Mucosa of descending colon (tissue), 3 donors: ENCODE data around the gene PACRG. TPM values are rescaled to one million over a fixed set of nuclear protein-coding genes. Genes with fewer than 3 reads are reported as not detected.

Experiments
- ATAC-seq: fragments of 200-7000 bp; cut with Tn5 transposase; one replicate; pipeline ENCODE4 v1.9.1; 2020; ENCODE audit warnings: mild to moderate bottlenecking, moderate library complexity
- DNase-seq, 3 donors: peaks; one replicate each; pipeline ENCODE4 v3.0.0-alpha.2; 2020
- H3K36me3 ChIP-seq: fragments of 200-600 bp; one replicate; pipeline ENCODE4 v1.8.0; 2021; ENCODE audit warnings: low read depth, mild to moderate bottlenecking
- H3K4me1 ChIP-seq: fragments of 200-600 bp; one replicate; pipeline ENCODE4 v1.8.0; 2021; ENCODE audit warnings: low read depth, mild to moderate bottlenecking
- H3K4me3 ChIP-seq: fragments of 200-600 bp; one replicate; pipeline ENCODE4 v1.8.0; 2021; ENCODE audit warnings: mild to moderate bottlenecking
- H3K9me3 ChIP-seq: fragments of 200-600 bp; one replicate; pipeline ENCODE4 v1.8.0; 2021; ENCODE audit warnings: mild to moderate bottlenecking
- CTCF ChIP-seq: fragments of 200-600 bp; IDR thresholded peaks from one replicate; pipeline ENCODE4 v1.8.0; 2022; ENCODE audit warnings: antibody characterized with exemption, mild to moderate bottlenecking
- intact Hi-C, 2 donors: fragments of 100-400 bp; cut with DNase I in 1 of 2; cut with micrococcal nuclease in 1 of 2; formaldehyde crosslinking; loops; one replicate each; pipeline versions ENCODE4 v1.11.0 to v1.11.1; 2022; cut with DNase I, micrococcal nuclease
- total RNA-seq, 3 donors: library from RNA; stranded (reverse); fragmentation: NEBNext Ultra II Directional in 2 of 3; extraction: Animal tissue kit (Norgen Biotek cat#: 25700) in 2 of 3; gene quantifications; one replicate each; pipeline versions ENCODE4 v1.2.1 to v1.2.4, GENCODE V29; 2021 to 2023
- donor health status: DM: no; HTN: no; CAD: no; lungs with moderate emphysema.
- donor health status: DM: no; HTN: no; CAD: no.
- donor health status: DM: no; HTN: yes; CAD: no.

The PACRG gene
- total RNA-seq, 3 donors from 2014 or later: 1.1 to 1.5 (median 1.3) TPM

GRCh38 chr6:163231356-163232014 lies 503.7 kb downstream of the PACRG start:
- intact Hi-C loops: no loop called here

GRCh38 chr6:163232015-163232523 lies 504.3 kb downstream of the PACRG start:
- intact Hi-C loops: no loop called here
- H3K4me1 ChIP-seq: no peaks in the 10 kb centered on the region
- no peak for TF ChIP-seq CTCF
- H3K9me3 ChIP-seq: no peaks in the 10 kb centered on the region
- no peak for ATAC-seq
- no peak for DNase-seq
- no peaks in the 10 kb centered on the region for H3K36me3 ChIP-seq
- H3K4me3 ChIP-seq: no peak overlapping the region

More at GRCh38 chr6:163231356-163232014, 503.7 kb downstream of the PACRG start:
- DNase-seq: no peak
- no peak for TF ChIP-seq CTCF
- no peaks in the 10 kb centered on the region for H3K9me3 ChIP-seq
- no peaks in the 10 kb centered on the region for H3K4me1 ChIP-seq
- no peaks in the 10 kb centered on the region for H3K36me3 ChIP-seq
- no peak for ATAC-seq
- H3K4me3 ChIP-seq: no peak overlapping the region

GRCh38 chr6:163232649-163233048 lies 504.9 kb downstream of the PACRG start:
- no peak overlapping the region for H3K4me3 ChIP-seq
- no peak for DNase-seq
- H3K36me3 ChIP-seq: no peaks in the 10 kb centered on the region
- no peaks in the 10 kb centered on the region for H3K4me1 ChIP-seq
- no peak for ATAC-seq
- intact Hi-C loops: no loop called here
- H3K9me3 ChIP-seq: no peaks in the 10 kb centered on the region
- TF ChIP-seq CTCF: no peak

- H3K9me3 ChIP-seq: no peaks in the 10 kb centered on the region
- H3K36me3 ChIP-seq: no peaks in the 10 kb centered on the region
- TF ChIP-seq CTCF: no peak
- ATAC-seq: no peak
- no peak for DNase-seq
- intact Hi-C loops: no loop called here
- no peaks in the 10 kb centered on the region for H3K4me1 ChIP-seq
- no peak overlapping the region for H3K4me3 ChIP-seq
Measured at GRCh38 chr6:163237110-163237509, 509.3 kb downstream of the PACRG start.

- no peaks in the 10 kb centered on the region for H3K9me3 ChIP-seq
- intact Hi-C loops: no loop called here
- DNase-seq (no peak), ATAC-seq (no peak)
- TF ChIP-seq CTCF: no peak
- no peaks in the 10 kb centered on the region for H3K36me3 ChIP-seq
- no peaks in the 10 kb centered on the region for H3K4me1 ChIP-seq
- no peak overlapping the region for H3K4me3 ChIP-seq
Measured at GRCh38 chr6:163239572-163240340, 512.0 kb downstream of the PACRG start.
